HL-60 (cell line): ENCODE results near the gene MRPS22.

ENCODE experiments used
- POLR2AphosphoS5 ChIP-seq: IDR thresholded peaks from 2 replicates; pipeline ENCODE4 v1.6.1; 2012; ENCODE audit warnings: low read depth
- TF ChIP-seq, protein P1 (sequence below): IDR thresholded peaks from one replicate; pipeline ENCODE4 v1.5.1; 2011; ENCODE audit warnings: low read length, control low read depth, inconsistent platforms; ENCODE audit not compliant: insufficient read depth

GRCh38 chr3:139326131-139326530 is 17.7 kb upstream of the MRPS22 start:
- TF ChIP-seq POLR2AphosphoS5 = no peak
- TF ChIP-seq, protein P1, sequence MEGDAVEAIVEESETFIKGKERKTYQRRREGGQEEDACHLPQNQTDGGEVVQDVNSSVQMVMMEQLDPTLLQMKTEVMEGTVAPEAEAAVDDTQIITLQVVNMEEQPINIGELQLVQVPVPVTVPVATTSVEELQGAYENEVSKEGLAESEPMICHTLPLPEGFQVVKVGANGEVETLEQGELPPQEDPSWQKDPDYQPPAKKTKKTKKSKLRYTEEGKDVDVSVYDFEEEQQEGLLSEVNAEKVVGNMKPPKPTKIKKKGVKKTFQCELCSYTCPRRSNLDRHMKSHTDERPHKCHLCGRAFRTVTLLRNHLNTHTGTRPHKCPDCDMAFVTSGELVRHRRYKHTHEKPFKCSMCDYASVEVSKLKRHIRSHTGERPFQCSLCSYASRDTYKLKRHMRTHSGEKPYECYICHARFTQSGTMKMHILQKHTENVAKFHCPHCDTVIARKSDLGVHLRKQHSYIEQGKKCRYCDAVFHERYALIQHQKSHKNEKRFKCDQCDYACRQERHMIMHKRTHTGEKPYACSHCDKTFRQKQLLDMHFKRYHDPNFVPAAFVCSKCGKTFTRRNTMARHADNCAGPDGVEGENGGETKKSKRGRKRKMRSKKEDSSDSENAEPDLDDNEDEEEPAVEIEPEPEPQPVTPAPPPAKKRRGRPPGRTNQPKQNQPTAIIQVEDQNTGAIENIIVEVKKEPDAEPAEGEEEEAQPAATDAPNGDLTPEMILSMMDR = no peak
